CD4-positive, alpha-beta T cell treated with Interleukin-12 subunit alpha and Interleukin-12 subunit beta, for 1 hour (primary cell): ENCODE results near the gene ANKRD22.

Experiments used
- DNase-seq: peaks from one replicate; pipeline ENCODE4 v3.0.0-alpha.2; 2020

The ANKRD22 gene

GRCh38 chr10:88833723-88834122 is 17.9 kb downstream of the ANKRD22 start:
- DNase-seq: peak; percentile 22

GRCh38 chr10:88833156-88833555 is 18.5 kb downstream of the ANKRD22 start:
- DNase-seq: no peak

GRCh38 chr10:88832376-88832775 is 19.3 kb downstream of the ANKRD22 start:
- DNase-seq: no peak

- DNase-seq: peak; percentile 66
Measured at GRCh38 chr10:88831709-88832108, 19.9 kb downstream of the ANKRD22 start.

- no peak for DNase-seq
Measured at GRCh38 chr10:88830643-88831268, 20.9 kb downstream of the ANKRD22 start.

GRCh38 chr10:88828310-88828709 is 23.3 kb downstream of the ANKRD22 start:
- no peak for DNase-seq

GRCh38 chr10:88827671-88828070 is 24.0 kb downstream of the ANKRD22 start:
- no peak for DNase-seq

GRCh38 chr10:88826388-88826787 is 25.3 kb downstream of the ANKRD22 start:
- DNase-seq: no peak

- DNase-seq: peak; percentile 23
Measured at GRCh38 chr10:88820748-88821401, 30.8 kb downstream of the ANKRD22 start.

GRCh38 chr10:88819290-88819689 is 32.4 kb downstream of the ANKRD22 start:
- no peak for DNase-seq

- DNase-seq: no peak
Measured at GRCh38 chr10:88813200-88813599, 38.4 kb downstream of the ANKRD22 start.

GRCh38 chr10:88810196-88810961 is 41.3 kb downstream of the ANKRD22 start:
- DNase-seq: peak; percentile 64

- no peak for DNase-seq
Measured at GRCh38 chr10:88809621-88810020, 42.0 kb downstream of the ANKRD22 start.

- DNase-seq: no peak
Measured at GRCh38 chr10:88805924-88806323, 45.7 kb downstream of the ANKRD22 start.

GRCh38 chr10:88805361-88805760 is 46.3 kb downstream of the ANKRD22 start:
- no peak for DNase-seq

- DNase-seq: no peak
Measured at GRCh38 chr10:88804083-88804812, 47.4 kb downstream of the ANKRD22 start.

- DNase-seq: no peak
Measured at GRCh38 chr10:88803641-88804040, 48.0 kb downstream of the ANKRD22 start.

- no peak for DNase-seq
Measured at GRCh38 chr10:88802523-88803285, 48.9 kb downstream of the ANKRD22 start, which contains the start of gene LIPM. Gene LIPM, plus strand, starts transcription at chr10:88802730. Its CDS starts 167 bp downstream, at chr10:88802897.

GRCh38 chr10:88800152-88801125 is 51.2 kb downstream of the ANKRD22 start:
- DNase-seq: no peak

GRCh38 chr10:88794731-88795130 is 56.9 kb downstream of the ANKRD22 start:
- DNase-seq: no peak

GRCh38 chr10:88793712-88794299 is 57.8 kb downstream of the ANKRD22 start:
- peak; percentile 8 for DNase-seq
